GM12878 (cell line): Measurements from ENCODE around the gene CFAP99. TPM values are rescaled to one million over a fixed set of nuclear protein-coding genes. Genes with fewer than 3 reads are reported as not detected.

Source experiments
- ATAC-seq: fragments of 200-7000 bp; cut with Tn5 transposase; 3 replicates; pipeline ENCODE4 v1.9.1; 2020; ENCODE audit warnings: mild to moderate bottlenecking, moderate library complexity
- BruUV-seq: library from RNA; stranded (reverse); fragments of 400-500 nt; replicated peaks from 2 replicates; lab custom pipeline; 2021; lab: Mats Ljungman, UMichigan
- CTCF ChIA-PET: fragments of 300-600 bp; sonication (Branson Sonifier 250); formaldehyde crosslinking; extraction: SDS; loops from one replicate; lab custom pipeline; 2021; ENCODE audit warnings: inconsistent platforms; lab: Yijun Ruan, JAX
- POLR2A ChIA-PET: fragments of 350-600 bp; formaldehyde crosslinking; extraction: SDS; loops from one replicate; lab custom pipeline; 2021; ENCODE audit warnings: inconsistent platforms; lab: Charles Lee
- RAD21 ChIA-PET: fragments of 300-600 bp; sonication (Branson Sonifier 250); formaldehyde crosslinking; loops from one replicate; lab custom pipeline; 2023; ENCODE audit warnings: antibody characterized with exemption; ENCODE audit not compliant: unreplicated experiment; lab: Charles Lee
- SMC1A ChIA-PET: fragments of 300-600 bp; sonication (Branson Sonifier 250); formaldehyde crosslinking; loops from one replicate; lab custom pipeline; 2023; ENCODE audit not compliant: unreplicated experiment, uncharacterized antibody; lab: Charles Lee
- DNase-seq: peaks from one replicate; pipeline ENCODE4 v3.0.0-alpha.2; 2011; ENCODE audit warnings: low read depth, low spot score
- FAIRE-seq: peaks from 3 replicates; lab custom pipeline; 2011; peaks lifted over from hg19 to GRCh38; lab: Jason Lieb, UNC
- H2AFZ ChIP-seq: 2 replicates; pipeline ENCODE4 v1.6.0; 2011; ENCODE audit warnings: low read depth, low read length, control low read depth; ENCODE audit not compliant: control insufficient read depth
- H3K27ac ChIP-seq: 2 replicates; pipeline ENCODE4 v1.5.1; 2011; ENCODE audit warnings: control low read depth; ENCODE audit not compliant: control insufficient read depth, insufficient read depth
- H3K27me3 ChIP-seq, 2 experiments: replicated peaks in 1 of 2; 2 replicates each; pipeline versions ENCODE4 v1.6.0 to v1.6.1; 2011; ENCODE audit warnings: low read length in 1 of 2; ENCODE audit not compliant: control insufficient read depth in 2 of 2, insufficient read depth in 2 of 2
- H3K36me3 ChIP-seq, 2 experiments: 2 replicates each; pipeline ENCODE4 v1.5.1; 2011; ENCODE audit warnings: low read length in 1 of 2; ENCODE audit not compliant: control insufficient read depth in 2 of 2, insufficient read depth in 2 of 2
- H3K4me1 ChIP-seq: 2 replicates; pipeline ENCODE4 v1.6.1; 2011; ENCODE audit warnings: mild to moderate bottlenecking, low read length, moderate library complexity, mixed read lengths; ENCODE audit not compliant: control insufficient read depth, insufficient read depth
- H3K4me2 ChIP-seq: 2 replicates; pipeline ENCODE4 v1.6.0; 2011; ENCODE audit warnings: control low read depth; ENCODE audit not compliant: control insufficient read depth, insufficient read depth
- H3K4me3 ChIP-seq: fragments of 200-600 bp; sonication (generic); 2 replicates; pipeline ENCODE4 v1.5.1; 2016
- H3K79me2 ChIP-seq: 2 replicates; pipeline ENCODE4 v1.6.0; 2011; ENCODE audit warnings: low read length; ENCODE audit not compliant: control insufficient read depth, insufficient read depth
- H3K9ac ChIP-seq: 2 replicates; pipeline ENCODE4 v1.8.0; 2011; ENCODE audit warnings: low read length, control low read depth, mixed read lengths; ENCODE audit not compliant: control insufficient read depth, insufficient read depth
- H3K9me3 ChIP-seq: replicated peaks from 3 replicates; pipeline ENCODE4 v1.5.1; 2011; ENCODE audit warnings: mild to moderate bottlenecking, low read length; ENCODE audit not compliant: control insufficient read depth, insufficient read depth
- H4K20me1 ChIP-seq: 2 replicates; pipeline ENCODE4 v1.6.0; 2011; ENCODE audit not compliant: control insufficient read depth, insufficient read depth
- ATF7 ChIP-seq: fragments of 450-650 bp; IDR thresholded peaks from 2 replicates; pipeline ENCODE4 v1.6.1; 2016; ENCODE audit warnings: low read depth, mild to moderate bottlenecking
- CHD2 ChIP-seq: IDR thresholded peaks from 2 replicates; pipeline ENCODE4 v1.6.1; 2011; ENCODE audit warnings: low read depth, low read length, improper control_type of control experiment, borderline replicate concordance
- FOXK2 ChIP-seq: fragments of 450-650 bp; IDR thresholded peaks from 2 replicates; pipeline ENCODE4 v1.6.1; 2017; ENCODE audit warnings: mild to moderate bottlenecking, moderate library complexity
- HDAC2 ChIP-seq: fragments of 200-600 bp; sonication (generic); IDR thresholded peaks from 2 replicates; pipeline ENCODE4 v1.6.1; 2017
- NKRF ChIP-seq: fragments of 450-650 bp; conservative IDR thresholded peaks from 2 replicates; pipeline ENCODE4 v1.6.1; 2017; ENCODE audit warnings: mild to moderate bottlenecking, moderate library complexity
- SMARCA5 ChIP-seq: fragments of 450-650 bp; IDR thresholded peaks from 2 replicates; pipeline ENCODE4 v1.6.1; 2017; ENCODE audit warnings: mild to moderate bottlenecking
- SMC3 ChIP-seq: IDR thresholded peaks from 2 replicates; pipeline ENCODE4 v1.6.1; 2011; ENCODE audit warnings: low read length, improper control_type of control experiment, borderline replicate concordance
- ZBTB40 ChIP-seq: fragments of 450-650 bp; IDR thresholded peaks from 2 replicates; pipeline ENCODE4 v1.6.1; 2016; ENCODE audit warnings: mild to moderate bottlenecking, moderate library complexity, borderline replicate concordance
- ZNF217 ChIP-seq: fragments of 450-650 bp; IDR thresholded peaks from 2 replicates; pipeline ENCODE4 v1.6.1; 2017; ENCODE audit warnings: antibody characterized with exemption, mild to moderate bottlenecking
- ZNF384 ChIP-seq: IDR thresholded peaks from 2 replicates; pipeline ENCODE4 v1.6.1; 2012; ENCODE audit warnings: low read depth, mild to moderate bottlenecking, low read length, improper control_type of control experiment, borderline replicate concordance
- WGBS: methylation state at CpG from one replicate; pipeline ENCODE4 v1.1.6; 2016; ENCODE audit warnings: low lambda C conversion rate; ENCODE audit not compliant: insufficient replicate concordance, insufficient coverage; ENCODE audit errors: missing lambda C conversion rate; 5-methylcytosine and 5-hydroxymethylcytosine counted together
- in situ Hi-C: fragments of 300-500 bp; cut with MboI; formaldehyde crosslinking; loops from 9 replicates; pipeline ENCODE4 v1.14.3; 2018; ENCODE audit warnings: mixed read lengths
- intact Hi-C: fragments of 100-400 bp; cut with micrococcal nuclease; formaldehyde crosslinking; loops from one replicate; pipeline ENCODE4 v1.14.2; 2022; ENCODE audit not compliant: unreplicated experiment
- polyA plus RNA-seq, 11 experiments: library from polyadenylated mRNA; depleted of rRNA in 4 of 11; unstranded in 6 of 11; stranded (reverse) in 5 of 11; fragments of >200 nt; fragmentation: Nextera tagmentation in 4 of 11; fragmentation: Illumina TruSeq in 1 of 11; extraction: Ambion mirVana in 4 of 11; extraction: Trizol in 1 of 11; gene quantifications; 1 replicate in 1 of 11; 2 replicates in 10 of 11; pipeline versions ENCODE4 v1.2.1 to v1.2.3, GENCODE V29; 2011 to 2016; ENCODE audit warnings: inconsistent platforms in 2 of 11, missing spikeins in 2 of 11, low read depth in 1 of 11
- total RNA-seq, 4 experiments: library from RNA; depleted of rRNA in 3 of 4; stranded (reverse); fragments of >200 nt in 3 of 4; fragmentation: Illumina TruSeq in 1 of 4; extraction: Trizol in 1 of 4; gene quantifications; 2 replicates each; pipeline versions ENCODE4 v1.2.1 to v1.2.3, GENCODE V29; 2013 to 2021

CFAP99 gene
- total and polyA plus RNA-seq, 10 of the 15 experiments (the other 5 are each of a cell fraction or from before 2014, with no cell fraction given): not detected

DNA sequence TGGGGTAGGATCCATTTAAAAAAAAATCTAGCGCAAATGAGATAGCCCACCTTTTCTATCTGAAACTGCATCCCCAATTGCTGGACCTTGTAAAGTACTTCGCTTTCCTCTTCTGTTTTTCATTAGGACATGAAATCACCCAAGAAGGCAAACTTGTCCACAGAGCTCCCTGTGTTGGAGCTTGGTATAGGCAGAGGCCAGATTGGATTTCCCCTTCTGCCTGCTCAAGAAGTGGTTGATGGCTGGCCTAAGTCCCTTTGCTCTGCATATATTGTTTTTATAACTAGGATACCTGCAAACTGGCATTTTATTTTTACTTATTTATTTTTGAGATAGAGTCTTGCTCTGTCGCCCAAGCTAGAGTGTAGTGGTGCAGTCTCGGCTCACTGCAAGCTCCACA lies 78.6 kb downstream of the CFAP99 start:
- CTCF ChIA-PET: interaction anchor here (0.6 to 1.0 kb wide), 2 partner anchors 250 to 277 kb away, joined by 3 read pairs; no protein-coding TSS in a partner anchor
- DNase-seq (no peak), ATAC-seq (peak; percentile 56), FAIRE-seq (no peak)
- peaks cover 39 to 64% of the 10 kb centered on the region in 2 experiments for H3K36me3 ChIP-seq
- BruUV-seq: no TSS peak
- TF ChIP-seq ATF7 (0 out of 2 replicates have a peak, but pooled peaks have one; percentile 21), FOXK2 (peak; percentile 42; the same call in 1 of the 2 replicates), HDAC2 (no peak)
- peak overlapping the region; percentile 32; the same call in 1 of the 2 replicates for H3K4me3 ChIP-seq
- in situ Hi-C loops (no loop called here), intact Hi-C loops (no loop called here)
- H2AFZ ChIP-seq: no peak overlapping the region
- H3K27me3 ChIP-seq: no peaks in the 10 kb centered on the region
- H4K20me1 ChIP-seq: peaks cover 15% of the 10 kb centered on the region
- RAD21 ChIA-PET: interaction anchor here (3.8 kb wide), 1 partner anchor 13 kb away, joined by 51 read pairs; no protein-coding TSS in a partner anchor
- peaks cover 30% of the 10 kb centered on the region for H3K4me1 ChIP-seq
- no peaks in the 10 kb centered on the region; the same call in 2 of the 3 replicates for H3K9me3 ChIP-seq
- H3K9ac ChIP-seq: no peak overlapping the region
- WGBS: 73% methylated on average over 4 of the region's 4 CpGs
- SMC1A ChIA-PET: interaction anchor here (0.6 to 3.0 kb wide), 6 partner anchors 14 to 204 kb away, joined by 3 to 16 read pairs (median 4); partner anchors contain the start of gene RNF4
- peak overlapping the region; percentile 62 for H3K4me2 ChIP-seq
- POLR2A ChIA-PET: interaction anchor here (0.8 to 1.6 kb wide), 5 partner anchors 9 to 29 kb away, joined by 3 to 9 read pairs (median 5); partner anchors contain the start of gene RNF4
- H3K27ac ChIP-seq: peak overlapping the region; percentile 56
- peaks cover 39% of the 10 kb centered on the region for H3K79me2 ChIP-seq

- CTCF ChIA-PET: interaction anchor here (0.6 kb wide), 1 partner anchor 250 kb away, joined by 3 read pairs; no protein-coding TSS in a partner anchor
- 23% methylated on average over 9 of the region's 9 CpGs for WGBS
- Histone ChIP-seq H3K4me2 (peak overlapping the region; percentile 38; the same call in 1 of the 2 replicates), H3K79me2 (peaks cover 33% of the 10 kb centered on the region), H3K9me3 (no peaks in the 10 kb centered on the region; the same call in 2 of the 3 replicates), H3K36me3 (peaks cover 35 to 58% of the 10 kb centered on the region in 2 experiments), H3K9ac (no peak overlapping the region), H2AFZ (no peak overlapping the region), H3K27me3 (no peaks in the 10 kb centered on the region), H3K27ac (peak overlapping the region; percentile 56), H3K4me1 (peaks cover 30% of the 10 kb centered on the region), H4K20me1 (peaks cover 10% of the 10 kb centered on the region), H3K4me3 (no peak overlapping the region; the same call in 1 of the 2 replicates)
- RAD21 ChIA-PET: interaction anchor here (3.8 kb wide), 1 partner anchor 13 kb away, joined by 51 read pairs; no protein-coding TSS in a partner anchor
- SMC1A ChIA-PET: interaction anchor here (1.0 to 1.4 kb wide), 3 partner anchors 15 to 32 kb away, joined by 3 to 4 read pairs (median 3); no protein-coding TSS in a partner anchor
- POLR2A ChIA-PET: interaction anchor here (1.0 to 1.6 kb wide), 3 partner anchors 10 to 29 kb away, joined by 3 to 9 read pairs (median 7); partner anchors contain the start of gene RNF4
- intact Hi-C loops (loop anchor here (2.0 kb wide), 1 partner anchor 13 kb away; no protein-coding TSS in a partner anchor), in situ Hi-C loops (no loop called here)
- BruUV-seq: no TSS peak
- DNase-seq (peak; percentile 90), FAIRE-seq (peak; percentile 96), ATAC-seq (peak; percentile 98)
- no peak for TF ChIP-seq CHD2
- no peak for TF ChIP-seq ZNF384
- no peak for TF ChIP-seq ZBTB40
- TF ChIP-seq ZNF217: no peak
- no peak for TF ChIP-seq SMARCA5
- no peak for TF ChIP-seq SMC3
- TF ChIP-seq NKRF: no peak
Measured at GRCh38 chr4:2497931-2498330, 79.2 kb downstream of the CFAP99 start.
